LHCN-M2 (cell line): ENCODE results near the gene CASP12. TPM values are rescaled to one million over a fixed set of nuclear protein-coding genes. Genes with fewer than 3 reads are reported as not detected.
A peak's percentile ranks its signal among the peaks of the same experiment; 100 is the strongest.
"Not testable (repeated sequence)": the region's sequence is repeated elsewhere in the genome, so short reads cannot be mapped to it uniquely, and the experiment has no call there.

Experiments used
- DNase-seq: peaks from one replicate; pipeline ENCODE4 v3.0.0-alpha.2; 2012; ENCODE audit warnings: low read depth
- polyA plus RNA-seq: library from polyadenylated mRNA; unstranded; fragments of >200 nt; gene quantifications from one replicate; pipeline ENCODE4 v1.2.1, GENCODE V29; 2012; ENCODE audit warnings: missing spikeins
- total RNA-seq: library from RNA; depleted of rRNA; stranded (reverse); fragments of >200 nt; gene quantifications from 2 replicates; pipeline ENCODE4 v1.2.3, GENCODE V29; 2014; rRNA removed

CASP12 gene
- total RNA-seq: 0.13 TPM in 1 of 2 replicates, not detected in the other
- not detected for polyA plus RNA-seq

GRCh38 chr11:104897891-104898684 lies at the start of gene CASP12:
CASP12 (minus strand) TSS chr11:104898460.
- no peak for DNase-seq

- DNase-seq: peak; percentile 70
Observed at GRCh38 chr11:104946907-104947306, 48.6 kb upstream of the CASP12 start.

GRCh38 chr11:104944076-104944475 lies 45.8 kb upstream of the CASP12 start:
- DNase-seq: no peak

GRCh38 chr11:104943561-104943960 lies 45.3 kb upstream of the CASP12 start:
- DNase-seq: no peak

- DNase-seq: no peak
Observed at GRCh38 chr11:104934594-104934993, 36.3 kb upstream of the CASP12 start.

- DNase-seq: not testable (repeated sequence)
Observed at GRCh38 chr11:104934073-104934472, 35.8 kb upstream of the CASP12 start.

- no peak for DNase-seq
Observed at GRCh38 chr11:104928811-104929210, 30.6 kb upstream of the CASP12 start.

GRCh38 chr11:104926771-104927611 lies 28.7 kb upstream of the CASP12 start:
- DNase-seq: no peak

GRCh38 chr11:104925850-104926249 lies 27.6 kb upstream of the CASP12 start:
- no peak for DNase-seq

GRCh38 chr11:104918113-104918824 lies 20.0 kb upstream of the CASP12 start:
- DNase-seq: peak; percentile 45

- no peak for DNase-seq
Observed at GRCh38 chr11:104917271-104918112, 19.2 kb upstream of the CASP12 start.

- no peak for DNase-seq
Observed at GRCh38 chr11:104916442-104916841, 18.2 kb upstream of the CASP12 start.

GRCh38 chr11:104912102-104912501 lies 13.8 kb upstream of the CASP12 start:
- no peak for DNase-seq

- DNase-seq: no peak
Observed at GRCh38 chr11:104908186-104908531, 9.9 kb upstream of the CASP12 start.

- DNase-seq: peak; percentile 9
Observed at GRCh38 chr11:104907521-104908185, 9.4 kb upstream of the CASP12 start.

- no peak for DNase-seq
Observed at GRCh38 chr11:104905271-104905670, 7.0 kb upstream of the CASP12 start.

- no peak for DNase-seq
Observed at GRCh38 chr11:104899226-104899625, 966 bp upstream of the CASP12 start.

- peak; percentile 6 for DNase-seq
Observed at GRCh38 chr11:104898685-104899013, 389 bp upstream of the CASP12 start.

GRCh38 chr11:104895634-104896033 lies 2.6 kb downstream of the CASP12 start:
- DNase-seq: no peak

- DNase-seq: no peak
Observed at GRCh38 chr11:104893876-104894275, 4.4 kb downstream of the CASP12 start.
